GM12872 (cell line): ENCODE results near the gene PI4KA.

Experiments used
- CTCF ChIP-seq: IDR thresholded peaks from 3 replicates; pipeline ENCODE4 v1.5.1; 2011; ENCODE audit warnings: low read depth, mild to moderate bottlenecking, low read length, moderate library complexity; ENCODE audit not compliant: insufficient read depth

PI4KA gene

GRCh38 chr22:20798218-20798617, 60.4 kb downstream of the PI4KA start:
- no peak for TF ChIP-seq CTCF

- TF ChIP-seq CTCF = no peak
Observed at GRCh38 chr22:20796731-20797130, 61.9 kb downstream of the PI4KA start.

- TF ChIP-seq CTCF = no peak
Observed at GRCh38 chr22:20794650-20795413, 63.8 kb downstream of the PI4KA start.

GRCh38 chr22:20793748-20794649, 64.6 kb downstream of the PI4KA start:
- no peak for TF ChIP-seq CTCF

- no peak for TF ChIP-seq CTCF
Observed at GRCh38 chr22:20792966-20793728, 65.5 kb downstream of the PI4KA start.

GRCh38 chr22:20792221-20792965, 66.2 kb downstream of the PI4KA start:
- no peak for TF ChIP-seq CTCF
